KMS-11 (cell line): Measurements from ENCODE around the gene KIF26B.

ENCODE experiments used
- H2AFZ ChIP-seq: fragments of 200-600 bp; sonication (generic); 2 replicates; pipeline ENCODE4 v1.6.1; 2016; ENCODE audit warnings: antibody characterized with exemption, mixed run types, low read depth
- H3K27ac ChIP-seq: fragments of 200-600 bp; sonication (generic); 2 replicates; pipeline ENCODE4 v1.6.1; 2016; ENCODE audit warnings: mild to moderate bottlenecking, mixed run types
- H3K27me3 ChIP-seq: fragments of 200-600 bp; sonication (generic); 2 replicates; pipeline ENCODE4 v1.6.1; 2017; ENCODE audit warnings: mild to moderate bottlenecking, low read depth, mixed run types, moderate library complexity; ENCODE audit not compliant: insufficient read depth
- H3K36me3 ChIP-seq: fragments of 200-600 bp; sonication (generic); 2 replicates; pipeline ENCODE4 v1.6.1; 2017; ENCODE audit warnings: mild to moderate bottlenecking, mixed run types; ENCODE audit not compliant: insufficient read depth
- H3K4me1 ChIP-seq: fragments of 200-600 bp; sonication (generic); 2 replicates; pipeline ENCODE4 v1.6.1; 2016; ENCODE audit warnings: mild to moderate bottlenecking, low read depth, mixed run types; ENCODE audit not compliant: poor library complexity, severe bottlenecking
- H3K4me2 ChIP-seq: fragments of 200-600 bp; sonication (generic); 2 replicates; pipeline ENCODE4 v1.7.0; 2016; ENCODE audit warnings: mild to moderate bottlenecking, mixed run types
- H3K4me3 ChIP-seq: fragments of 200-600 bp; sonication (generic); IDR thresholded peaks from 2 replicates; pipeline ENCODE4 v1.6.1; 2017; ENCODE audit warnings: low read depth, low read length, mixed read lengths; ENCODE audit not compliant: insufficient read depth
- H3K79me2 ChIP-seq: fragments of 200-600 bp; sonication (generic); 2 replicates; pipeline ENCODE4 v1.6.1; 2016; ENCODE audit warnings: low read depth, mixed run types; ENCODE audit not compliant: insufficient read depth
- H3K9ac ChIP-seq: fragments of 200-600 bp; sonication (generic); 2 replicates; pipeline ENCODE4 v1.6.1; 2016; ENCODE audit warnings: mild to moderate bottlenecking, mixed run types
- H4K20me1 ChIP-seq: fragments of 200-600 bp; sonication (generic); 2 replicates; pipeline ENCODE4 v1.6.1; 2016; ENCODE audit warnings: mild to moderate bottlenecking, mixed run types; ENCODE audit not compliant: insufficient read depth
- CTCF ChIP-seq: fragments of 200-600 bp; sonication (generic); conservative IDR thresholded peaks from 2 replicates; pipeline ENCODE4 v1.6.1; 2017; ENCODE audit warnings: low read depth, mild to moderate bottlenecking, antibody characterized with exemption, low read length, moderate library complexity, mixed read lengths

Gene KIF26B

GRCh38 chr1:245121523-245121922 lies 33.3 kb upstream of the KIF26B start:
- peaks cover 10% of the 10 kb centered on the region for H3K4me1 ChIP-seq
- no peak overlapping the region for H3K9ac ChIP-seq
- H3K79me2 ChIP-seq = no peaks in the 10 kb centered on the region
- no peaks in the 10 kb centered on the region for H3K36me3 ChIP-seq
- H3K4me2 ChIP-seq = no peak overlapping the region
- no peak overlapping the region for H3K27ac ChIP-seq
- no peaks in the 10 kb centered on the region for H4K20me1 ChIP-seq
- TF ChIP-seq CTCF = no peak
- H3K4me3 ChIP-seq = no peak overlapping the region
- H2AFZ ChIP-seq = no peak overlapping the region
- no peaks in the 10 kb centered on the region for H3K27me3 ChIP-seq

GRCh38 chr1:245124241-245124640 lies 30.5 kb upstream of the KIF26B start:
- H3K79me2 ChIP-seq = no peaks in the 10 kb centered on the region
- no peak overlapping the region for H2AFZ ChIP-seq
- no peaks in the 10 kb centered on the region for H4K20me1 ChIP-seq
- no peak overlapping the region for H3K27ac ChIP-seq
- TF ChIP-seq CTCF = no peak
- H3K36me3 ChIP-seq = no peaks in the 10 kb centered on the region
- no peak overlapping the region for H3K4me3 ChIP-seq
- H3K9ac ChIP-seq = no peak overlapping the region
- no peak overlapping the region for H3K4me2 ChIP-seq
- peaks cover 18% of the 10 kb centered on the region for H3K4me1 ChIP-seq
- no peaks in the 10 kb centered on the region for H3K27me3 ChIP-seq

GRCh38 chr1:245124644-245125043 lies 30.1 kb upstream of the KIF26B start:
- Histone ChIP-seq H3K4me1 (peaks cover 18% of the 10 kb centered on the region), H3K4me2 (no peak overlapping the region), H3K4me3 (no peak overlapping the region), H2AFZ (no peak overlapping the region), H3K27ac (no peak overlapping the region), H3K27me3 (no peaks in the 10 kb centered on the region), H3K36me3 (no peaks in the 10 kb centered on the region), H3K9ac (no peak overlapping the region), H3K79me2 (no peaks in the 10 kb centered on the region), H4K20me1 (no peaks in the 10 kb centered on the region)
- no peak for TF ChIP-seq CTCF

- Histone ChIP-seq H3K27me3 (no peaks in the 10 kb centered on the region), H3K4me1 (peaks cover 18% of the 10 kb centered on the region), H3K79me2 (no peaks in the 10 kb centered on the region), H3K4me3 (no peak overlapping the region), H3K4me2 (no peak overlapping the region), H4K20me1 (no peaks in the 10 kb centered on the region), H3K27ac (no peak overlapping the region), H3K36me3 (no peaks in the 10 kb centered on the region), H3K9ac (no peak overlapping the region), H2AFZ (no peak overlapping the region)
- no peak for TF ChIP-seq CTCF
Measured at GRCh38 chr1:245126530-245126929, 28.3 kb upstream of the KIF26B start.
